NB4 (cell line): ENCODE data around the gene UNC13C.

Experiments
- DNase-seq: peaks from one replicate; pipeline ENCODE4 v3.0.0; 2010; ENCODE audit warnings: low read depth
- H3K4me3 ChIP-seq: one replicate; pipeline ENCODE4 v1.5.1; 2011; ENCODE audit warnings: mild to moderate bottlenecking, low read depth, low read length, moderate library complexity
- MYC ChIP-seq: IDR thresholded peaks from 2 replicates; pipeline ENCODE4 v1.6.1; 2011; ENCODE audit warnings: low read depth, low read length
- POLR2A ChIP-seq: IDR thresholded peaks from 2 replicates; pipeline ENCODE4 v1.6.1; 2011; ENCODE audit warnings: mild to moderate bottlenecking; ENCODE audit not compliant: insufficient read length; ENCODE audit errors: extremely low read depth
- TF ChIP-seq, protein P1 (sequence below): IDR thresholded peaks from 2 replicates; pipeline ENCODE4 v1.6.1; 2011; ENCODE audit warnings: low read depth, low read length
- TF ChIP-seq, protein P2 (sequence below): IDR thresholded peaks from one replicate; pipeline ENCODE4 v1.5.1; 2012; ENCODE audit warnings: low read depth, low read length

Gene UNC13C

DNA sequence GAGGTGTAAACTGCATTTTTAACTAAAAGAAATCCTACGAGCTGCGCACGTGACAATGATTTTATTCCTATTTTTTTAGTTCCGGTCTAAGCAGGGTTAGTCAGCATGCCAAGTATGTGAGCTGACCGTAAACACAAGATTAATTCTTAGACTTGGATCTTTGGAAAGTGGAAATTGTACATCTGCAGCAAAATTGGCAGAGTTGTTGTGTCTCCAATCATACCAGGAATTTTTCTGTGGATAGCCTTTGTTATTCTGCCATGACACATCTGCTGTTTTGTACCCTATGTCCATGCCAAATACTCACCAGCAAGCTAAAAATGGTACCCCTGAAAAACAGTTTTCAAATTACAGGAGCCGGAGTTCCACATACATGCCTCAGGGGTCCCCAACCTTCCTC, 562.5 kb downstream of the UNC13C start:
- DNase-seq: no peak
- no peak overlapping the region for H3K4me3 ChIP-seq
- TF ChIP-seq, protein P1, sequence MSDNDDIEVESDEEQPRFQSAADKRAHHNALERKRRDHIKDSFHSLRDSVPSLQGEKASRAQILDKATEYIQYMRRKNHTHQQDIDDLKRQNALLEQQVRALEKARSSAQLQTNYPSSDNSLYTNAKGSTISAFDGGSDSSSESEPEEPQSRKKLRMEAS: no peak
- TF ChIP-seq, protein P2, sequence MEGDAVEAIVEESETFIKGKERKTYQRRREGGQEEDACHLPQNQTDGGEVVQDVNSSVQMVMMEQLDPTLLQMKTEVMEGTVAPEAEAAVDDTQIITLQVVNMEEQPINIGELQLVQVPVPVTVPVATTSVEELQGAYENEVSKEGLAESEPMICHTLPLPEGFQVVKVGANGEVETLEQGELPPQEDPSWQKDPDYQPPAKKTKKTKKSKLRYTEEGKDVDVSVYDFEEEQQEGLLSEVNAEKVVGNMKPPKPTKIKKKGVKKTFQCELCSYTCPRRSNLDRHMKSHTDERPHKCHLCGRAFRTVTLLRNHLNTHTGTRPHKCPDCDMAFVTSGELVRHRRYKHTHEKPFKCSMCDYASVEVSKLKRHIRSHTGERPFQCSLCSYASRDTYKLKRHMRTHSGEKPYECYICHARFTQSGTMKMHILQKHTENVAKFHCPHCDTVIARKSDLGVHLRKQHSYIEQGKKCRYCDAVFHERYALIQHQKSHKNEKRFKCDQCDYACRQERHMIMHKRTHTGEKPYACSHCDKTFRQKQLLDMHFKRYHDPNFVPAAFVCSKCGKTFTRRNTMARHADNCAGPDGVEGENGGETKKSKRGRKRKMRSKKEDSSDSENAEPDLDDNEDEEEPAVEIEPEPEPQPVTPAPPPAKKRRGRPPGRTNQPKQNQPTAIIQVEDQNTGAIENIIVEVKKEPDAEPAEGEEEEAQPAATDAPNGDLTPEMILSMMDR: no peak
- no peak for TF ChIP-seq POLR2A
- TF ChIP-seq MYC: no peak

DNA sequence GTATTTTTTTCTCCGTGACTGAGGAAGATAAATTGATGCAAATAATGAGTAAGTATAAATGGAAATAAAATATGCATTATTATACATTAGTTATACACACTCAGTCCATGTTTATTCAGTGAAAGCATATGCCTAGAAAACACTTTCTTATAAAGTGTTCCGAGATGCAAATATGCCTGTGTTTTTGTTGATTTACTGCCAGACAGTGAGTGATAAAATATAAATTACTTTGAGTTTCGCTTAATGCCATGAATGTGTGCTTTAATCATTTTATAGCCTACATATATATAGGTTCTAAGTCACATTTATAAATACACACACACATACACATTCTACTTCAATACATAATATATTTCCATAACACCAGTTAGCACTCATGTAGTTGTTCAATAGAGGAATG, 569.2 kb downstream of the UNC13C start:
- TF ChIP-seq, protein P1: no peak
- TF ChIP-seq MYC (no peak), POLR2A (no peak)
- TF ChIP-seq, protein P2: no peak

DNA sequence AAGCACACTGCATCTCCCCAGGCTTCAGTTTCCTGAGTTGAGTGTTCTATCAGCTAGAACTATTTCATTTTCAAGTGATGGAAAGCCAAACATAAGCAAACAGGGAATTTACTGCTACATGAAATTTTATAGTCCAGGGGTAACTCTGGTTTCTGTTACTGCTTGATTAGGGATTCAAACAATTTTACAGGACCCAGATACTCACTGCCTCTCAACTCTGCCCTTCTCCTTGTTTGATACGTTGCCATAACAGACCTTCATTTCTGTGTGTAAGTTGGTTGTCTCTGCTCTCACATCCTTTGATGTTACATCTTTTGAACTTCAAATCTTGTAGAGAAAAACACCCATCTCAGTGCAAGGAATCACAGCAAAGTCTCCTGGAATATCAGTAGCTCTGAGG, 572.7 kb downstream of the UNC13C start:
- no peak for DNase-seq
- no peak overlapping the region for H3K4me3 ChIP-seq
- TF ChIP-seq POLR2A: no peak
- no peak for TF ChIP-seq MYC
- TF ChIP-seq, protein P2: no peak
- TF ChIP-seq, protein P1: no peak

More for the DNA sequence above, 569.2 kb downstream of the UNC13C start:
- H3K4me3 ChIP-seq: no peak overlapping the region
- no peak for DNase-seq

DNA sequence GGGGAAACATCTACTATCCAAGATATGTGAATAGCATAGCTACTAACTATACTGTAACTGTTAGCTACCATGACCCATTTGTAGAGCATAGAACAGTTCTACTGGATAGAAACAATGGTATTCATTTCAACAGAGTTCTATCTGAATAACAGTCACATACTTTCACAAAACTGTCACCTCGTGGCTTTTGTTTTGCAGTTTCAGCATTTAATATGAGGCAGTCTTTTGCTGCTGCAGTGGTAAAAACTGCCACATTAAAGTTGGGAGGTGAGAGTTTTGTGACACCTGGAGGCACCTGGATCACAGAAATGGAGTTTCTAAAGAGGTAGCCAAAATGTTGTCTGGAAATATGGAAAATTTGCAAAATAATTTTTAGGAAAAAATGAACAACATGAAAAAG, 578.0 kb downstream of the UNC13C start:
- DNase-seq: no peak
- no peak overlapping the region for H3K4me3 ChIP-seq
- TF ChIP-seq, protein P1: no peak
- no peak for TF ChIP-seq MYC

DNA sequence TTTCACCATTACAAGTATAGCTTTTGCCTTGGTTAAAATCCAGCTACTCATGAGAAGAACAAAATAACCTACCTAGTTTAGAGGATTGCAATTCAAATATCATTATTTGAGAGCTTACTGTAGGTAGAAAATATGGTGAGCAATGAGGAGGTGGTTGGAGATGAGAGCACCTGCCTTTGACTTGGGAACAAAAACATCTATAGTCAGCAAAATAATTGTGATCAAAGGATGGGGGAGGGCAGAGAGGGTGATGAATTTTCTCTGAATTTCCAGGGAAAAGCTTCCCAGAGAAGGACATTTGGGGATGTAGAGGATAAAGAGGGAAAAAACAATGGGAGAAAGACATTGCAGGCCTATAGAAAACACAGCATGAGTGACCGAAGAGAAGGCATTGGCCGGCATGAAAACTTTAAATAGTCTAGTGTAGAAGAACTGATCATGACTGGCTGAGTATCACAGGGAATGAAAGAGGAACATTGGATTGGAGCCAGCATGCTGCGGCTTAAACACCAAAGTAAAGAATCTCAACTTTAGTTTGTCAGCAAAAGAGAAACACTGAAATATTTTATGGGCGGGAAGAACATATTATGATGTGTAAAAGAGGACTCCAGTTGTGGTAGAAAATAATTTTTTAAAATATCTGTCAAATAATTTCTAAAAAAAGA, 581.3 kb downstream of the UNC13C start:
- H3K4me3 ChIP-seq: no peak overlapping the region
- no peak for DNase-seq
- TF ChIP-seq MYC (no peak), POLR2A (no peak)
- TF ChIP-seq, protein P1: no peak
- TF ChIP-seq, protein P2: no peak

DNA sequence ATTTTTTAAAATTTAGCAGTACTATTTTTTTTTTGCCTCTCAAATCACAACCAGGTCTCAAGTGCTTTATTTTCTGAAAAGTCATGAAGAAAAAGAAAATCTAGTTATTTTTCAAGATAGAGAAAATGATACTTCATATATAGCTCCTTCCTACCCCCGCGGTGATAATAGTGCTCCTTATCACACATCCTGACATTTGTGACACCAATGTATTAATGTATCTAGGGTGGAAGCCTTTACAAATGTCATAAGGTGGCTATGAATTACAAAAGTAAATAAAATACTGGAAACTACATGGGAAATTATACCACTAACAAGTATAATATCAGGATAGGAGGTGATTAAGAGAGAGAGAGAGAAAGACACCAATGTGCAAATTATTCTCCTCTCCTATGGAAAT, 582.2 kb downstream of the UNC13C start:
- TF ChIP-seq MYC: no peak
- TF ChIP-seq, protein P1: no peak
- TF ChIP-seq POLR2A: no peak
- TF ChIP-seq, protein P2: no peak
- no peak for DNase-seq
- H3K4me3 ChIP-seq: no peak overlapping the region
